Measurements from ENCODE around the gene TMEM44.

GRCh38 chr3:194647747-194648146 is 14.5 kb upstream of the TMEM44 start:
- TF ChIP-seq POLR2A (IDR thresholded peaks at IDR 0.05), result no peak
- TF ChIP-seq CTCF (IDR thresholded peaks at IDR 0.05), result no peak

All from body of pancreas (tissue), 4 donors.